Breast epithelium (tissue), 4 donors: Measurements from ENCODE around the gene ALDH2. TPM values are rescaled to one million over a fixed set of nuclear protein-coding genes. Genes with fewer than 3 reads are reported as not detected.

Source experiments
- DNase-seq, 2 donors: peaks; one replicate each; pipeline ENCODE4 v3.0.0-alpha.2; 2019; ENCODE audit warnings: low spot score in 2 of 2
- H3K27ac ChIP-seq, 2 donors: fragments of 200-600 bp; sonication (generic) in 1 of 2; one replicate each; pipeline ENCODE4 v1.5.1; 2016 to 2019; ENCODE audit warnings: mild to moderate bottlenecking in 1 of 2
- H3K27me3 ChIP-seq, 2 donors: fragments of 200-600 bp; sonication (generic) in 1 of 2; one replicate each; pipeline versions ENCODE4 v1.5.1 to v1.6.0; 2017 to 2019; ENCODE audit warnings: control low read depth in 1 of 2, mild to moderate bottlenecking in 1 of 2
- H3K36me3 ChIP-seq: fragments of 200-600 bp; one replicate; pipeline ENCODE4 v1.5.1; 2019
- H3K4me1 ChIP-seq, 2 donors: fragments of 200-600 bp; sonication (generic); one replicate each; pipeline ENCODE4 v1.5.1; 2016 to 2019; ENCODE audit warnings: control low read depth in 1 of 2
- H3K4me3 ChIP-seq, 3 donors: fragments of 200-600 bp; sonication (generic); 1 replicate in 2 of 3; 2 replicates in 1 of 3; pipeline ENCODE4 v1.5.1; 2016 to 2019; ENCODE audit warnings: mild to moderate bottlenecking in 3 of 3, moderate library complexity in 2 of 3
- H3K9me3 ChIP-seq, 2 donors: fragments of 200-600 bp; sonication (generic) in 1 of 2; one replicate each; pipeline ENCODE4 v1.5.1; 2016 to 2019; ENCODE audit warnings: control low read depth in 1 of 2
- POLR2A ChIP-seq: fragments of 450-650 bp; IDR thresholded peaks from one replicate; pipeline ENCODE4 v1.6.1; 2016; ENCODE audit warnings: antibody characterized with exemption, mild to moderate bottlenecking, moderate library complexity
- POLR2AphosphoS5 ChIP-seq, 3 donors: sonication (generic); formaldehyde crosslinking; IDR thresholded peaks; one replicate each; pipeline ENCODE4 v1.6.1; 2017; ENCODE audit warnings: antibody characterized with exemption in 3 of 3
- intact Hi-C: fragments of 100-400 bp; cut with DNase I; formaldehyde crosslinking; loops from one replicate; pipeline ENCODE4 v1.15.1; 2023; ENCODE audit warnings: low total_unique reads
- total RNA-seq, 3 donors: library from RNA; depleted of rRNA; stranded (reverse); fragments of >200 nt; gene quantifications; one replicate each; pipeline ENCODE4 v1.1.0, GENCODE V29; 2016
- TF ChIP-seq, protein P1 (sequence below), 3 donors: fragments of 450-650 bp; IDR thresholded peaks; one replicate each; pipeline ENCODE4 v1.5.1; 2016 to 2017; ENCODE audit warnings: antibody characterized with exemption in 3 of 3, mild to moderate bottlenecking in 3 of 3, moderate library complexity in 3 of 3

ALDH2 gene
- total RNA-seq, 3 donors from 2014 or later: 56.4 to 433 (median 63.4) TPM

DNA sequence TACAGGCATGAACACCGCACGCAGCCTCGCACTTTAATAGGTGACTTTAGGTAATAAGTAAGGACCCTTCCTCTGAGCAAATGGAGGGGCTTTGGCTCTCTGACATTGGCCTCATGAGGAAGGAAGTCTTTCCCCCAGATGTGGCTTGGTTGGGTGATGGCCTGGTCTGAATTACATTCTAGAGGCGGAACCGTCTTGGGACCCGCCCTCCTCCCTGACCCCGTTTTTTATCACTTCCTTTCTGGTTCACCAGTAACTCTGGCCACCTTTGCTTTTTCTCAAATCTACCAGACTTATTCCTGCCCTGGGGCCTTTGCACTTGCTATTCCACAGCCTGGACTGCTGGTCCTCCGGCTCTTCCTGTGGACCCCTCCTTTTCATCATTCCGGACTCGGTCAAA, 13.4 kb downstream of the ALDH2 start:
- Histone ChIP-seq H3K4me3 (no peak overlapping the region), H3K36me3 (no peaks in the 10 kb centered on the region), H3K9me3 (no peaks in the 10 kb centered on the region), H3K27me3 (no peaks in the 10 kb centered on the region), H3K4me1 (peaks cover 0 to 12% of the 10 kb centered on the region in 2 donors), H3K27ac (no peak overlapping the region)
- intact Hi-C loops: no loop called here
- no peak for DNase-seq
- TF ChIP-seq POLR2A (no peak), POLR2AphosphoS5 (IDR thresholded peaks at IDR 0.05) (no peak)
- TF ChIP-seq, protein P1, sequence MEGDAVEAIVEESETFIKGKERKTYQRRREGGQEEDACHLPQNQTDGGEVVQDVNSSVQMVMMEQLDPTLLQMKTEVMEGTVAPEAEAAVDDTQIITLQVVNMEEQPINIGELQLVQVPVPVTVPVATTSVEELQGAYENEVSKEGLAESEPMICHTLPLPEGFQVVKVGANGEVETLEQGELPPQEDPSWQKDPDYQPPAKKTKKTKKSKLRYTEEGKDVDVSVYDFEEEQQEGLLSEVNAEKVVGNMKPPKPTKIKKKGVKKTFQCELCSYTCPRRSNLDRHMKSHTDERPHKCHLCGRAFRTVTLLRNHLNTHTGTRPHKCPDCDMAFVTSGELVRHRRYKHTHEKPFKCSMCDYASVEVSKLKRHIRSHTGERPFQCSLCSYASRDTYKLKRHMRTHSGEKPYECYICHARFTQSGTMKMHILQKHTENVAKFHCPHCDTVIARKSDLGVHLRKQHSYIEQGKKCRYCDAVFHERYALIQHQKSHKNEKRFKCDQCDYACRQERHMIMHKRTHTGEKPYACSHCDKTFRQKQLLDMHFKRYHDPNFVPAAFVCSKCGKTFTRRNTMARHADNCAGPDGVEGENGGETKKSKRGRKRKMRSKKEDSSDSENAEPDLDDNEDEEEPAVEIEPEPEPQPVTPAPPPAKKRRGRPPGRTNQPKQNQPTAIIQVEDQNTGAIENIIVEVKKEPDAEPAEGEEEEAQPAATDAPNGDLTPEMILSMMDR (IDR thresholded peaks at IDR 0.05): no peak

DNA sequence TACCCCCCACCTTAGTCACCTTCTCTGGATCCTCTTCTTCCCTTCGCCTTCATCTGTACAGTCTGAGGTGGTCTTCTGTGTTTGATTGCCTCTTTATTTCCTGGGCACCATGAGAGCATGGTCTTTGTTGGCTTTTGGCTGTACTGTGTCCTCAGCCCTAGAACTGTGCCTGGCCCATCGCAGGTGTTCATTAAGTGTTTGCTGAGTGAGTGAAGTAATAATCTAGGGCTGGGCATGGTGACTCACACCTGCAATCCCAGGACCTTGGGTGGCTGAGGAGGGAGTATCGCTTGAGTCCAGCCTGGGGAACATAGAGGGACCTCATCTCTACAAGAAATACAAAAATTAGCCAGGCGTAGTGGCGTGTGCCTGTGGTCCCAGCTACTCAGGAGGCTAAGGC, 13.9 kb downstream of the ALDH2 start:
- DNase-seq: no peak
- Histone ChIP-seq H3K4me1 (peaks cover 0 to 7% of the 10 kb centered on the region in 2 donors), H3K4me3 (no peak overlapping the region), H3K36me3 (no peaks in the 10 kb centered on the region), H3K27me3 (no peaks in the 10 kb centered on the region), H3K27ac (no peak overlapping the region), H3K9me3 (no peaks in the 10 kb centered on the region)
- TF ChIP-seq, protein P1 (IDR thresholded peaks at IDR 0.05): no peak
- TF ChIP-seq POLR2AphosphoS5 (IDR thresholded peaks at IDR 0.05) (no peak), POLR2A (no peak)
- intact Hi-C loops: no loop called here

DNA sequence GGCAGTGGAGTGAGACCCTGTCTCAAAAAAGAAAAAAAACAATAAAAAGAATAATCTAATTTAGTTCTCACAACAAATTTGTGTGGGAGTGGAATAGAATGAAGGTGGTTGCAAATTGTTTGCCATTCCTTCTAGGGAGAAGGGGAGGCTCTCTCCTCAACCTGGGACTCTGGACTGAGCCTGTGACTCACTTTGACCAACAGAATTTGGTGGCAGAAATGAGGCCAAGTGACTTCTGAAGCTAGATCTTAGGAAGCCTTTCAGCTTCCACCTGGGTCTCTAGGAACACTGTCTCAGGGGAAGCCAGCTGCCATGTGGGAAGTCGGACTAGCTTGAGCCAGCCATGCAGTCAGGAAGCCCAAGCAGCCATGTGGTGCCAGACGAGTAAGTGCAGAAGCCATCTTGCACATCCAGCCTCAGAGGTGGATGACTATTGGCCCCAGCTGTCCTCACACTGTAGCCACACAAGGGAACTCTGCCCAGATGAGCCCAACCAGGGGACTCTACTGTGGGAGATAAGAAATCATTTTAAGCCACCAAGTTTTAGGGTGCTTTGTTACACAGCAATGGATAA, 14.4 kb downstream of the ALDH2 start:
- Histone ChIP-seq H3K27me3 (no peaks in the 10 kb centered on the region), H3K4me1 (peaks cover 0 to 2% of the 10 kb centered on the region in 2 donors), H3K9me3 (no peaks in the 10 kb centered on the region), H3K36me3 (no peaks in the 10 kb centered on the region), H3K4me3 (no peak overlapping the region), H3K27ac (no peak overlapping the region)
- intact Hi-C loops: no loop called here
- TF ChIP-seq POLR2A: no peak
- TF ChIP-seq POLR2AphosphoS5 (IDR thresholded peaks at IDR 0.05): no peak
- TF ChIP-seq, protein P1 (IDR thresholded peaks at IDR 0.05): no peak
- no peak for DNase-seq

DNA sequence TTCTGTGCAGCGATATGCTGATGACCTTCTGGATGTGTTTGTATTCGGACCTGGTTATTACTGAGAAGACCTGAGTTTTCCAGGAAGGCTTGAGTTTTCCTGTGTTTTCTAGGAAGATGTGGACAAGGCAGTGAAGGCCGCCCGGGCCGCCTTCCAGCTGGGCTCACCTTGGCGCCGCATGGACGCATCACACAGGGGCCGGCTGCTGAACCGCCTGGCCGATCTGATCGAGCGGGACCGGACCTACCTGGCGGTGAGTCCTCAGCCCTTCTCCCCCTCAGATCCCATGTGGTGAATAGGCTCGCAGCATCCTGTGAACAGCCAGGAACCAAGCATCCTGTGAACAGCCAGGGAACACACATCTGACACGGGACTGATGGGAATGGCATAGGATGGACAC, 16.3 kb downstream of the ALDH2 start:
- H3K27ac ChIP-seq: no peak overlapping the region
- no peaks in the 10 kb centered on the region for H3K9me3 ChIP-seq
- no peak overlapping the region for H3K4me3 ChIP-seq
- intact Hi-C loops: no loop called here
- no peaks in the 10 kb centered on the region for H3K4me1 ChIP-seq
- no peak for DNase-seq
- H3K27me3 ChIP-seq: no peaks in the 10 kb centered on the region
- no peaks in the 10 kb centered on the region for H3K36me3 ChIP-seq
- TF ChIP-seq POLR2A (no peak), POLR2AphosphoS5 (IDR thresholded peaks at IDR 0.05) (no peak)
- TF ChIP-seq, protein P1 (IDR thresholded peaks at IDR 0.05): no peak

DNA sequence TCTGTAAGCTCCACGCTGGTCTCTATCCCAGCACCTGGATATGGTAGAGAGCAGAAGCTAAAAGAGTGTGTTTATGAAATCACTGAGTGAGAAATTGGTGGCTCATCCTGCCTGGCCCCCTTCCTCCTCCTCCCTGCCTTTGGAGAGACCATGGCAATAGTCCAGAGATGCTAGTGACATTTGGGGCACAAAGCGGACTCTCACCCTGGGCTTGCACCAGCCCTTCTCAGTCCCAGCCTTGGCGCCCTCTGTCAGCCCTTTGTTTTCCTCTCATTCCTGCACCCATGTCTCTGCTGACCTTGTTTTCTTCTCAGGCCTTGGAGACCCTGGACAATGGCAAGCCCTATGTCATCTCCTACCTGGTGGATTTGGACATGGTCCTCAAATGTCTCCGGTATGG, 18.2 kb downstream of the ALDH2 start:
- intact Hi-C loops: no loop called here
- no peaks in the 10 kb centered on the region for H3K36me3 ChIP-seq

DNA sequence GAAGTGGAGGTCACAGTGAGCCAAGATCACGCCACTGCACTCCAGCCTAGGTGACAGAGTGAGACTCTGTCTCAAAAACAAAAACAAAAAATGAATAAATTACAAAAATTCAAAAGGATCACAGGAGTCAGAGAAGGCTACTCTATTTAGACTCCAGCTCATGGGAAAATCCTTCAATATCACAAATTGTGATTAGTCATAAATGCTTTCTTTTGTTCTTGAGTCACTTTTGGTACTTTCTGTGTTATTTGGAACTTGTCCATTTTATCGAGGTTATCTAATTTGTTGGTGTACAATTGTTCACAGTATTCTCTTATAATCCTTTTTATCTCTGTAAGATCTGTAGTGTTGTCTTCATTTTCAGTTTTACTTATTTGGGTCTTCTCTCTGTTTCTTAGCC, 18.9 kb downstream of the ALDH2 start:
- TF ChIP-seq POLR2A: no peak
- TF ChIP-seq, protein P1 (IDR thresholded peaks at IDR 0.05): no peak
- TF ChIP-seq POLR2AphosphoS5 (IDR thresholded peaks at IDR 0.05): no peak
- Histone ChIP-seq H3K4me3 (no peak overlapping the region), H3K9me3 (no peaks in the 10 kb centered on the region), H3K4me1 (no peaks in the 10 kb centered on the region), H3K27ac (no peak overlapping the region), H3K36me3 (no peaks in the 10 kb centered on the region), H3K27me3 (no peaks in the 10 kb centered on the region)
- intact Hi-C loops: no loop called here
- DNase-seq: no peak

More for the DNA sequence above, 18.2 kb downstream of the ALDH2 start:
- Histone ChIP-seq H3K27me3 (no peaks in the 10 kb centered on the region), H3K4me1 (no peaks in the 10 kb centered on the region), H3K4me3 (no peak overlapping the region), H3K9me3 (no peaks in the 10 kb centered on the region), H3K27ac (no peak overlapping the region)
- no peak for TF ChIP-seq POLR2A
- DNase-seq: no peak
